K562 (cell line): ENCODE results near the gene GUK1. TPM values are rescaled to one million over a fixed set of nuclear protein-coding genes. Genes with fewer than 3 reads are reported as not detected.
A peak's percentile ranks its signal among the peaks of the same experiment; 100 is the strongest.

ENCODE experiments used
- ATF3 ChIP-seq, 2 experiments: fragments of 450-650 bp in 1 of 2; sonication (generic) in 1 of 2; formaldehyde crosslinking in 1 of 2; IDR thresholded peaks in 1 of 2; conservative IDR thresholded peaks in 1 of 2; 2 replicates each; pipeline versions ENCODE4 v1.6.1 to v1.8.1; 2016 to 2023; ENCODE audit warnings: mild to moderate bottlenecking in 2 of 2, moderate library complexity in 2 of 2, inconsistent platforms in 1 of 2, missing genetic modification reagents in 1 of 2
- EP300 ChIP-seq: IDR thresholded peaks from 2 replicates; pipeline ENCODE4 v1.6.1; 2012; ENCODE audit warnings: low read length, improper control_type of control experiment
- FIP1L1 ChIP-seq: fragments of 200-400 bp; formaldehyde crosslinking; IDR thresholded peaks from 2 replicates; pipeline ENCODE4 v1.6.1; 2018; ENCODE audit warnings: mild to moderate bottlenecking, low read depth, low read length; ENCODE audit not compliant: poor library complexity, severe bottlenecking
- FUS ChIP-seq: fragments of 200-400 bp; formaldehyde crosslinking; optimal IDR thresholded peaks from 2 replicates; pipeline ENCODE3; 2017; ENCODE audit warnings: low read depth, low read length
- ID3 ChIP-seq, 2 experiments: fragments of 250-450 bp in 1 of 2; fragments of 450-650 bp in 1 of 2; sonication (Bioruptor Pico) in 1 of 2; IDR thresholded peaks; 2 replicates each; pipeline versions ENCODE4 v1.6.1 to v1.8.0; 2016 to 2021; ENCODE audit warnings: mild to moderate bottlenecking in 2 of 2, moderate library complexity in 2 of 2, missing compliant biosample characterization in 1 of 2, missing genetic modification characterization in 1 of 2
- KDM1A ChIP-seq, 2 experiments: fragments of 450-650 bp; IDR thresholded peaks; 2 replicates each; pipeline ENCODE4 v1.6.1; 2016; ENCODE audit warnings: mild to moderate bottlenecking in 2 of 2
- MBD2 ChIP-seq: sonication (generic); IDR thresholded peaks from 2 replicates; pipeline ENCODE4 v1.6.1; 2016; ENCODE audit warnings: low read depth, borderline replicate concordance
- NR3C1 ChIP-seq: sonication (generic); formaldehyde crosslinking; IDR thresholded peaks from 2 replicates; pipeline ENCODE4 v1.8.1; 2022; ENCODE audit warnings: missing genetic modification reagents
- PTRF ChIP-seq: fragments of 450-650 bp; IDR thresholded peaks from 2 replicates; pipeline ENCODE4 v1.6.1; 2016; ENCODE audit warnings: mild to moderate bottlenecking, missing genetic modification characterization, missing compliant biosample characterization
- SMARCA4 ChIP-seq: fragments of 450-650 bp; IDR thresholded peaks from 2 replicates; pipeline ENCODE4 v1.6.1; 2016
- THRB ChIP-seq: fragments of 450-650 bp; formaldehyde crosslinking; conservative IDR thresholded peaks from 2 replicates; pipeline ENCODE4 v1.4.0; 2022; ENCODE audit warnings: mild to moderate bottlenecking, missing genetic modification characterization
- TRIM24 ChIP-seq, 2 experiments: fragments of 450-650 bp; IDR thresholded peaks; 2 replicates each; pipeline ENCODE4 v1.6.1; 2016
- USF2 ChIP-seq: sonication (generic); formaldehyde crosslinking; IDR thresholded peaks from 2 replicates; pipeline ENCODE4 v1.5.0; 2020; ENCODE audit warnings: missing genetic modification reagents
- ZNF146 ChIP-seq: IDR thresholded peaks from one replicate; pipeline ENCODE4 v1.6.1; 2018; ENCODE audit warnings: missing compliant biosample characterization; ENCODE audit not compliant: unreplicated experiment
- ZNF280B ChIP-seq: fragments of 250-450 bp; sonication (Bioruptor Pico); IDR thresholded peaks from 2 replicates; pipeline ENCODE4 v1.5.1; 2021; ENCODE audit warnings: mild to moderate bottlenecking
- ZNF282 ChIP-seq: sonication (generic); formaldehyde crosslinking; IDR thresholded peaks from 2 replicates; pipeline ENCODE4 v1.8.1; 2023; ENCODE audit warnings: missing genetic modification reagents
- ZNF41 ChIP-seq: fragments of 250-450 bp; sonication (Bioruptor Pico); conservative IDR thresholded peaks from 2 replicates; pipeline ENCODE4 v1.4.0; 2020; ENCODE audit warnings: mild to moderate bottlenecking
- ZNF431 ChIP-seq: sonication (generic); formaldehyde crosslinking; IDR thresholded peaks from 2 replicates; pipeline ENCODE4 v1.8.0; 2022; ENCODE audit warnings: mild to moderate bottlenecking, missing genetic modification reagents
- ZNF551 ChIP-seq: fragments of 250-450 bp; sonication (Bioruptor Pico); IDR thresholded peaks from 2 replicates; pipeline ENCODE4 v1.5.0; 2021; ENCODE audit warnings: mild to moderate bottlenecking, moderate library complexity
- ZNF668 ChIP-seq: fragments of 250-450 bp; sonication (Bioruptor Pico); IDR thresholded peaks from 2 replicates; pipeline ENCODE4 v1.8.0; 2022; ENCODE audit warnings: mild to moderate bottlenecking, inconsistent platforms
- ZNF79 ChIP-seq: fragments of 250-450 bp; sonication (Bioruptor Pico); IDR thresholded peaks from 2 replicates; pipeline ENCODE4 v1.4.0; 2020; ENCODE audit warnings: low read depth, mild to moderate bottlenecking, moderate library complexity
- polyA plus RNA-seq, 8 experiments: library from polyadenylated mRNA; depleted of rRNA in 4 of 8; stranded (reverse) in 5 of 8; unstranded in 3 of 8; fragments of >200 nt; fragmentation: Nextera tagmentation in 2 of 8; fragmentation: Illumina TruSeq in 1 of 8; extraction: Ambion mirVana in 2 of 8; extraction: Trizol in 1 of 8; gene quantifications; 2 replicates each; pipeline versions ENCODE4 v1.2.1 to v1.2.3, GENCODE V29; 2011 to 2014; ENCODE audit warnings: inconsistent platforms in 1 of 8, missing spikeins in 1 of 8
- total RNA-seq, 7 experiments: library from RNA; depleted of rRNA in 6 of 7; stranded (reverse); fragments of >200 nt in 6 of 7; fragmentation: Illumina TruSeq in 2 of 7; extraction: Trizol in 2 of 7; gene quantifications; 2 replicates each; pipeline versions ENCODE4 v1.2.1 to v1.2.3, GENCODE V29; 2011 to 2021; ENCODE audit warnings: low replicate concordance in 1 of 7

Gene GUK1
- total and polyA plus RNA-seq, 9 of the 15 experiments (the other 6 are each of a cell fraction or from before 2014, with no cell fraction given): 7.0 to 331 (median 132) TPM

- TF ChIP-seq FUS (peak; percentile 94), ZNF41 (0 out of 2 replicates have a peak, but pooled peaks have one; percentile 10), ZNF551 (CRISPR knock-in tag) (no peak), USF2 (CRISPR knock-in tag) (no peak; the same call in 1 of the 2 replicates), THRB (CRISPR knock-in tag) (0 out of 2 replicates have a peak, but pooled peaks have one; percentile 19), MBD2 (no peak; the same call in 1 of the 2 replicates), ZNF280B (CRISPR knock-in tag) (no peak), KDM1A (IDR thresholded peaks at IDR 0.05) (no peak), ZNF146 (CRISPR knock-in tag) (no peak), SMARCA4 (no peak), ZNF79 (CRISPR knock-in tag) (peak; percentile 59; the same call in 1 of the 2 replicates), ZNF668 (CRISPR knock-in tag) (no peak), ATF3 (IDR thresholded peaks at IDR 0.05) (peak; percentile 100), ATF3 (CRISPR knock-in tag; conservative IDR thresholded peaks at IDR 0.05) (peak; percentile 84; the same call in 1 of the 2 replicates), NR3C1 (CRISPR knock-in tag) (0 out of 2 replicates have a peak, but pooled peaks have one; percentile 59), ID3 (CRISPR knock-in tag; IDR thresholded peaks at IDR 0.05) (no peak), ID3 (tag; IDR thresholded peaks at IDR 0.05) (peak; percentile 97), TRIM24 (IDR thresholded peaks at IDR 0.05) (no peak), ZNF282 (CRISPR knock-in tag) (peak; percentile 93), EP300 (peak; percentile 39; the same call in 1 of the 2 replicates), ZNF431 (CRISPR knock-in tag) (peak; percentile 72; the same call in 1 of the 2 replicates), FIP1L1 (peak; percentile 58), PTRF (tag) (no peak)
Observed at GRCh38 chr1:228165372-228166169, 25.5 kb downstream of the GUK1 start, which contains the start of gene IBA57 (continued).
